ENCODE measurements around the gene USP43. TPM values are rescaled to one million over a fixed set of nuclear protein-coding genes. Genes with fewer than 3 reads are reported as not detected.

The USP43 gene
- total and polyA plus RNA-seq, 10 donors: 0.13 to 0.39 (median 0.25) TPM

GRCh38 chr17:9771465-9771864 is 126.1 kb downstream of the USP43 start:
- Histone ChIP-seq H3K9me3 (peaks cover 0 to 5% (median 0%) of the 10 kb centered on the region in 8 donors), H3K4me3 (no peak overlapping the region), H3K27me3 (replicated peaks in 1 of 7) (peaks cover 0 to 35% (median 6%) of the 10 kb centered on the region in 7 donors), H3K36me3 (no peaks in the 10 kb centered on the region), H3K27ac (no peak overlapping the region), H3K4me1 (peaks cover 0 to 3% (median 0%) of the 10 kb centered on the region in 6 donors)
- intact Hi-C loops (cut with DNase I; ENCODE audit: low total_unique reads): no loop called here
- TF ChIP-seq POLR2A (IDR thresholded peaks at IDR 0.05): no peak
- TF ChIP-seq CTCF (IDR thresholded peaks at IDR 0.05 in 8 of 11, conservative IDR thresholded peaks at IDR 0.05 in 3 of 11): no peak
- TF ChIP-seq POLR2AphosphoS5 (IDR thresholded peaks at IDR 0.05): no peak
- 89 to 93% (median 91%) methylated on average over 26 to 27 of the region's 27 CpGs for WGBS, 5 donors
- DNase-seq: no peak

DNA sequence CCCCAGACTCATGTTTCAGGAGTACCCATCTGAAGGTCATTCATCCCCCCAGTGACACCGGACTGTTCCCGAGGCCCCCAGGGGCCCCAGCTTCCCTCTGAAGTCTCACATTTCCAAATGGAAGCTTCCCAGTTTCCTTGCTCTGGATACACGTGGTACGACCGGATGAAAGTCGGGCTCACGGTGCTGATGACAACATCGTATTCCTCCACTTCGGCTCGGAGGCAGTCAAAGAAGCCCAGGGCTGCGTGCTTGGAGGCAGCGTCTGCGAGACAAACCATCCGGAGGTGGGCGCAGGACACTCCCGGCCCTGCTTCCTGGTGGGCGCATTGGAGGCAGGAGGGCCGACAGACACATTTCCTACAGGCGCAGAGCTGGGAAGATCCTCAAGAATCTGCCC is 127.3 kb downstream of the USP43 start:
- DNase-seq: no peak
- TF ChIP-seq CTCF (IDR thresholded peaks at IDR 0.05 in 8 of 11, conservative IDR thresholded peaks at IDR 0.05 in 3 of 11) (no peak), POLR2A (IDR thresholded peaks at IDR 0.05) (no peak), POLR2AphosphoS5 (IDR thresholded peaks at IDR 0.05) (no peak)
- intact Hi-C loops (cut with DNase I; ENCODE audit: low total_unique reads): no loop called here
- H3K9me3 ChIP-seq: peaks cover 0 to 7% (median 0%) of the 10 kb centered on the region in 8 donors
- H3K4me1 ChIP-seq: peaks cover 0 to 3% (median 0%) of the 10 kb centered on the region in 6 donors
- H3K36me3 ChIP-seq: no peaks in the 10 kb centered on the region
- WGBS, 5 donors: 79 to 84% (median 82%) methylated on average over 19 of the region's 19 CpGs
- H3K4me3 ChIP-seq: no peak overlapping the region
- H3K27ac ChIP-seq: no peak overlapping the region
- peaks cover 0 to 28% (median 3%) of the 10 kb centered on the region in 7 donors for H3K27me3 ChIP-seq (replicated peaks in 1 of 7)

DNA sequence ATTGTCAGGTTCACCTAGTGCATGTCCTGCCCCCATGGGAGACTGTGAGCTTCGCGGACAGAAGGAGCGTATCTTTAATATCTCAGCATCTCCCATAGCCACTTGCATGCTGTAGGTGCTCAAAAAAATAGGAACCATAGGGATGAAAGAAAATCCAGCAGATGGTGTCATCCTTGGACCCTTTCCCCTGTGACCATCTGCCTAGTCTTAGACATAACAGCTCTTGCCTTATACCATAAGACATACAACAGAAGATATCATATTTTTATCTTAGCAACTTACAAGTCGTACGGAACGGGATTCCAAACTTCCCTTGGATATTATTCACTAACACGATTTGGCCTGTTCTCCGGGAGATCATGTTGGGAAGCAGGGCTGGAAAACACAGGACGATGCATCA is 131.6 kb downstream of the USP43 start:
- 88 to 95% (median 91%) methylated on average over 9 of the region's 9 CpGs for WGBS, 5 donors
- intact Hi-C loops (cut with DNase I; ENCODE audit: low total_unique reads): no loop called here
- Histone ChIP-seq H3K36me3 (no peaks in the 10 kb centered on the region), H3K4me3 (no peak overlapping the region), H3K9me3 (peaks cover 0 to 7% (median 0%) of the 10 kb centered on the region in 8 donors), H3K27me3 (replicated peaks in 1 of 7) (peaks cover 0 to 40% (median 0%) of the 10 kb centered on the region in 7 donors), H3K4me1 (no peaks in the 10 kb centered on the region), H3K27ac (no peak overlapping the region)
- no peak for DNase-seq
- TF ChIP-seq POLR2AphosphoS5 (IDR thresholded peaks at IDR 0.05) (no peak), CTCF (IDR thresholded peaks at IDR 0.05 in 8 of 11, conservative IDR thresholded peaks at IDR 0.05 in 3 of 11) (no peak), POLR2A (IDR thresholded peaks at IDR 0.05) (no peak)

Other genes with a start within 250 kb of the USP43 start
- 10 to 100 TPM; 37.3 to 59.8 (median 47.4) TPM for gene STX8, start 69.7 kb upstream of the USP43 start, total RNA-seq
- gene STX8, start 69.7 kb upstream of the USP43 start, polyA plus RNA-seq: 10 to 100 TPM; 41.6 to 54.7 (median 50.4) TPM
- not detected for gene CFAP52, start 68.9 kb upstream of the USP43 start, total RNA-seq
- gene CFAP52, start 68.9 kb upstream of the USP43 start, polyA plus RNA-seq: not detected
- not detected for gene DHRS7C, start 146.1 kb downstream of the USP43 start, total RNA-seq
- under 1 TPM in 1 of 3 donors, not detected in 2; 0.09 TPM for gene DHRS7C, start 146.1 kb downstream of the USP43 start, polyA plus RNA-seq
- not detected for gene GSG1L2, start 176.6 kb downstream of the USP43 start, total RNA-seq
- gene GSG1L2, start 176.6 kb downstream of the USP43 start, polyA plus RNA-seq: not detected
- gene GLP2R, start 180.4 kb downstream of the USP43 start, total RNA-seq: under 1 TPM in 3 of 7 donors, not detected in 4; 0.07 to 0.63 (median 0.17) TPM
- under 1 TPM; 0.07 to 0.22 (median 0.12) TPM for gene GLP2R, start 180.4 kb downstream of the USP43 start, polyA plus RNA-seq

Data from spleen (tissue), 11 donors.